Heart left ventricle (tissue), 16 donors: ENCODE measurements around the gene STK11. TPM values are rescaled to one million over a fixed set of nuclear protein-coding genes. Genes with fewer than 3 reads are reported as not detected.
A peak's percentile ranks its signal among the peaks of the same experiment; 100 is the strongest.

ENCODE experiments used
- ATAC-seq, 4 donors: fragments of 200-7000 bp; cut with Tn5 transposase; one replicate each; pipeline ENCODE4 v1.9.1; 2020 to 2022; ENCODE audit warnings: moderate library complexity in 4 of 4, mild to moderate bottlenecking in 3 of 4, moderate number of reproducible peaks in 1 of 4
- DNase-seq, 5 donors: peaks; one replicate each; pipeline ENCODE4 v3.0.0-alpha.2; 2020
- H3K27ac ChIP-seq, 12 donors: fragments of 200-600 bp; sonication (generic) in 4 of 12; one replicate each; pipeline versions ENCODE4 v1.5.0 to v1.8.0; 2016 to 2022; ENCODE audit warnings: mild to moderate bottlenecking in 2 of 12
- H3K27me3 ChIP-seq, 9 donors: fragments of 200-600 bp; sonication (generic) in 2 of 9; one replicate each; pipeline versions ENCODE4 v1.5.1 to v1.8.0; 2016 to 2022; ENCODE audit warnings: mild to moderate bottlenecking in 3 of 9
- H3K36me3 ChIP-seq, 9 donors: fragments of 200-600 bp; sonication (generic) in 2 of 9; one replicate each; pipeline versions ENCODE4 v1.5.0 to v1.8.0; 2018 to 2022; ENCODE audit warnings: mild to moderate bottlenecking in 2 of 9
- H3K4me1 ChIP-seq, 12 donors: fragments of 200-600 bp; sonication (generic) in 4 of 12; one replicate each; pipeline versions ENCODE4 v1.5.0 to v1.8.0; 2016 to 2022; ENCODE audit warnings: mild to moderate bottlenecking in 3 of 12
- H3K4me3 ChIP-seq, 12 donors: fragments of 200-600 bp; sonication (generic) in 4 of 12; one replicate each; pipeline versions ENCODE4 v1.5.0 to v1.8.0; 2017 to 2022; ENCODE audit warnings: mild to moderate bottlenecking in 9 of 12, moderate library complexity in 4 of 12
- H3K9me3 ChIP-seq, 12 donors: fragments of 200-600 bp; sonication (generic) in 4 of 12; one replicate each; pipeline versions ENCODE4 v1.5.0 to v1.8.0; 2016 to 2022; ENCODE audit warnings: mild to moderate bottlenecking in 1 of 12
- POLR2A ChIP-seq, 2 donors: fragments of 450-650 bp; IDR thresholded peaks; one replicate each; pipeline ENCODE4 v1.6.1; 2017; ENCODE audit warnings: antibody characterized with exemption in 2 of 2, mild to moderate bottlenecking in 2 of 2, moderate library complexity in 2 of 2
- WGBS, 4 donors: extraction: QIAGEN DNeasy Blood & Tissue Kit in 2 of 4; methylation state at CpG; one replicate each; pipeline versions ENCODE4 v1.1.5 to v1.1.7; 2013 to 2018; 5-methylcytosine and 5-hydroxymethylcytosine counted together
- intact Hi-C, 10 donors: fragments of 100-400 bp; cut with DNase I; formaldehyde crosslinking; loops; one replicate each; pipeline versions ENCODE4 v1.11.1 to v1.14.2; 2022
- polyA plus RNA-seq, 2 donors: library from polyadenylated mRNA; stranded (reverse); fragments of 200-250 nt; gene quantifications; one replicate each; pipeline ENCODE4 v1.2.3, GENCODE V29; 2013
- total RNA-seq, 9 donors: library from RNA; depleted of rRNA in 2 of 9; stranded (reverse); fragments of >200 nt in 2 of 9; fragmentation: NEBNext Ultra II Directional in 3 of 9; extraction: Animal tissue kit (Norgen Biotek cat#: 25700) in 3 of 9; gene quantifications; one replicate each; pipeline versions ENCODE4 v1.1.0 to v1.2.4, GENCODE V29; 2016 to 2023
- TF ChIP-seq, protein P1 (sequence below), 12 donors: fragments of 200-600 bp; sonication (generic) in 4 of 12; IDR thresholded peaks; one replicate each; pipeline versions ENCODE4 v1.5.0 to v1.8.0; 2018 to 2022; ENCODE audit warnings: antibody characterized with exemption in 12 of 12, mild to moderate bottlenecking in 5 of 12
- donor health status: ischemic (EF 13 %, LVEDD 7.1; RV severe dilation, severe dysfunction).
- donor health status: healthy with polysubstance abuse.
- donor health status: DM: no; HTN: yes; CAD: no.
- donor health status: DM: no; HTN: no; CAD: no.
- donor health status: ischemic (EF 25% LVEDD 6.9; RV normal size, moderate dysfunction).
- donor health status: ischemic (EF 25% LVEDD 5.7; RV mildly dilated, moderate dysfunction).
- donor health status: healthy.
- donor health status: DM: yes; HTN: yes; CAD: no.
- donor health status: ischemic (EF 35%, LVEDD 5.7; RV mildly dilated, moderate dysfunction).
- donor health status: nonischemic (EF 11% LVEDD 7.7; RV severe dilation, severe dysfunction).
- donor health status: DM: yes; HTN: yes; CAD: no.
- donor health status: PGD.
- donor health status: ischemic (EF 29% LVEDD 5.4; RV normal size, mild dysfunction).
- donor health status: nonischemic (EF 23%, LVEDD 6.1; RV moderate dilation, normal function).

STK11 gene
- total and polyA plus RNA-seq, 11 donors: 44.7 to 92.0 (median 50.7) TPM

DNA sequence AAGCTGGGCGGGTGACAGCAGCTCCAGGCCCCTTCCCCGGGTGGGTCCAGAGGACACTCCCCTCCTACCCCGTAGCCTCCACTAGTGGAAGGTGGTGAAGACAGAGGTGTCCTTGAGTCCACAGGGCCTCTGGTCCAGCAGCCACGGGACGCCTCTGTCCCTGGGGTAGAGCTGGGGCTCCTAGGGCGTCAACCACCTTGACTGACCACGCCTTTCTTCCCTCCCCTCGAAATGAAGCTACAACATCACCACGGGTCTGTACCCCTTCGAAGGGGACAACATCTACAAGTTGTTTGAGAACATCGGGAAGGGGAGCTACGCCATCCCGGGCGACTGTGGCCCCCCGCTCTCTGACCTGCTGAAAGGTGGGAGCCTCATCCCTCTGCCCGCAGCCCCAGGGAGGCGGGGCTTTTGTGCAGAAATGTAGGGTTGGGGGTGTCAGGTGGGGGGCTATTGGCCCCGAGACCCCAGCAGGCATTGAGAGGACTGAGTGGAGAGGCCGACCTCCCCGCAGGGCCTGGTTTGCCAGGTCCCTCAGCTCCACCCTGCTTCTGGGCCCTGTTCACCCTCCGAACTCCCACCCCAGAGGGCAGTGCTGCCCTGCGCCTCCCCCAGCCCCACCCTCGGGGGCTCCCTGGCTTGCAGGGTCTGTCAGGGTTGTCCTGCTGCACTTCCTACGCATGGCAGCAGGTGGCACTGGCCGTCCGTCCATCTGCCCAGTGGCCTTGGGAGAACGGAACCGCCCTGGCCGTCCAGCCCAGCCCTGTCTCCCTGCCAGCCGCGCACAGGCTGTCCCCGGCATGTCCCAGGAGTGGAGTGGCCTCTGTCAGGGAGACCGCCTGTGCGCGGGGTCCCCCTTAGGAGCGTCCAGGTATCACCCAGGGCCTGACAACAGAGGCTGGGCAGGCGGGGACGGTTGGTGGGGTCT is 15.7 kb downstream of the STK11 start:
- WGBS, 4 donors: 62 to 65% (median 64%) methylated on average over 30 to 38 of the region's 38 CpGs
- intact Hi-C loops: loop anchor here in 2 of 10 donors (1.0 to 2.0 kb wide), 2 partner anchors 19 to 20 kb away; partner anchors contain the start of gene ATP5F1D (in 1 of the 2)
- DNase-seq: peak; percentile 73 to 88 (median 84)
- ATAC-seq: peak; percentile 62 to 74 (median 66)
- Histone ChIP-seq H3K27ac (peak overlapping the region in 9 of 12 donors; percentile 18 to 70 (median 35)), H3K4me3 (no peak overlapping the region), H3K36me3 (peaks cover 0 to 63% (median 56%) of the 10 kb centered on the region in 9 donors), H3K27me3 (no peaks in the 10 kb centered on the region), H3K4me1 (peaks cover 6 to 69% (median 50%) of the 10 kb centered on the region in 12 donors), H3K9me3 (no peaks in the 10 kb centered on the region)
- TF ChIP-seq, protein P1, sequence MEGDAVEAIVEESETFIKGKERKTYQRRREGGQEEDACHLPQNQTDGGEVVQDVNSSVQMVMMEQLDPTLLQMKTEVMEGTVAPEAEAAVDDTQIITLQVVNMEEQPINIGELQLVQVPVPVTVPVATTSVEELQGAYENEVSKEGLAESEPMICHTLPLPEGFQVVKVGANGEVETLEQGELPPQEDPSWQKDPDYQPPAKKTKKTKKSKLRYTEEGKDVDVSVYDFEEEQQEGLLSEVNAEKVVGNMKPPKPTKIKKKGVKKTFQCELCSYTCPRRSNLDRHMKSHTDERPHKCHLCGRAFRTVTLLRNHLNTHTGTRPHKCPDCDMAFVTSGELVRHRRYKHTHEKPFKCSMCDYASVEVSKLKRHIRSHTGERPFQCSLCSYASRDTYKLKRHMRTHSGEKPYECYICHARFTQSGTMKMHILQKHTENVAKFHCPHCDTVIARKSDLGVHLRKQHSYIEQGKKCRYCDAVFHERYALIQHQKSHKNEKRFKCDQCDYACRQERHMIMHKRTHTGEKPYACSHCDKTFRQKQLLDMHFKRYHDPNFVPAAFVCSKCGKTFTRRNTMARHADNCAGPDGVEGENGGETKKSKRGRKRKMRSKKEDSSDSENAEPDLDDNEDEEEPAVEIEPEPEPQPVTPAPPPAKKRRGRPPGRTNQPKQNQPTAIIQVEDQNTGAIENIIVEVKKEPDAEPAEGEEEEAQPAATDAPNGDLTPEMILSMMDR (IDR thresholded peaks at IDR 0.05): peak; percentile 54 to 85 (median 72)
- TF ChIP-seq POLR2A (IDR thresholded peaks at IDR 0.05): no peak

DNA sequence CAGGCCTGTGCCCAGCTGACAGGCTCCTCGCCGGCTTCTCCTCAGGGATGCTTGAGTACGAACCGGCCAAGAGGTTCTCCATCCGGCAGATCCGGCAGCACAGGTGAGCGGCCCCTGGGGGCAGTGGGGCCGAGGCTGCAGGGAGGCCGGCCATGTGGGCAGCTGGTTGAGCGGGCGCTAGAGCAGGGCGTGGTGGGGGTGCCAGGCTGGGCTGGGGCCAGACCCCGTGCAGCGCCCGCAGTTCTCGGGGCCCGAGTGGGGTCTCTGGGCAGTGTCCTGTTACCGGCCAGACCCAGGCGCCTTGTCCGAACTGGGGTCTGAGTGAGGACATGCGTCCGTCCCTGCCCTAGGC is 16.3 kb downstream of the STK11 start:
- H3K4me1 ChIP-seq: peaks cover 6 to 63% (median 44%) of the 10 kb centered on the region in 12 donors
- no peak for TF ChIP-seq POLR2A (IDR thresholded peaks at IDR 0.05)
- TF ChIP-seq, protein P1 (IDR thresholded peaks at IDR 0.05): no peak
- intact Hi-C loops: loop anchor here in 2 of 10 donors (1.0 to 2.0 kb wide), 2 partner anchors 18 to 19 kb away; partner anchors contain the start of gene ATP5F1D (in 1 of the 2)
- whole genome bisulfite sequencing, 4 donors: 88 to 91% (median 89%) methylated on average over 8 to 22 of the region's 22 CpGs
- no peak overlapping the region for H3K4me3 ChIP-seq
- H3K27me3 ChIP-seq: no peaks in the 10 kb centered on the region
- ATAC-seq (no peak), DNase-seq (no peak)
- H3K9me3 ChIP-seq: no peaks in the 10 kb centered on the region
- peaks cover 0 to 69% (median 61%) of the 10 kb centered on the region in 9 donors for H3K36me3 ChIP-seq
- H3K27ac ChIP-seq: peak overlapping the region in 9 of 12 donors; percentile 18 to 70 (median 29)

DNA sequence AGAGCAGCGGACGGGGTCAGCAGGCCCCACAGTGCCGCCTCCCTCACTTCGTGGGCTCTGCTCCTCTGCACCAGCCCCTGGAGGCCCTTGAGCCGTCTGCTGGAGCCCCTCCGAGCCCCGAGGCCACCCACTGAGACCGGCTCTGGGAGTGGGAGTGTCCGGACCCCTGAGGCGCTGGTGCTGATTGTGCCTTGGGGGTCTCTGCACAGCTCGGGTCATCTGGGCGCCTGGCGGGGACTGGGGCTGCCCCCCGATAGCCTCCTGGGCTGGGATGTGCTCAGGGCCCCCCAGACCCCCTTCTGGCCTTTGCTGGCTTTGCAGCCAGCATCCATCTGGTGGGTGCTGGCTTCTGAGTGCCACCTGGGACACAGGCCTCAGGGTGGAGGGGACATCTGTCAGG is 16.8 kb downstream of the STK11 start:
- Histone ChIP-seq H3K4me3 (no peak overlapping the region), H3K9me3 (no peaks in the 10 kb centered on the region), H3K4me1 (peaks cover 6 to 58% (median 40%) of the 10 kb centered on the region in 12 donors), H3K36me3 (peaks cover 0 to 74% (median 63%) of the 10 kb centered on the region in 9 donors), H3K27ac (peak overlapping the region in 4 of 12 donors; percentile 35 to 70 (median 54)), H3K27me3 (no peaks in the 10 kb centered on the region)
- intact Hi-C loops: no loop called here
- no peak for DNase-seq
- WGBS, 4 donors: 83 to 95% (median 92%) methylated on average over 8 to 14 of the region's 14 CpGs
- no peak for ATAC-seq
- TF ChIP-seq POLR2A (IDR thresholded peaks at IDR 0.05): no peak
- TF ChIP-seq, protein P1 (IDR thresholded peaks at IDR 0.05): no peak
